ENCODE results near the gene ZEB1.

DNA sequence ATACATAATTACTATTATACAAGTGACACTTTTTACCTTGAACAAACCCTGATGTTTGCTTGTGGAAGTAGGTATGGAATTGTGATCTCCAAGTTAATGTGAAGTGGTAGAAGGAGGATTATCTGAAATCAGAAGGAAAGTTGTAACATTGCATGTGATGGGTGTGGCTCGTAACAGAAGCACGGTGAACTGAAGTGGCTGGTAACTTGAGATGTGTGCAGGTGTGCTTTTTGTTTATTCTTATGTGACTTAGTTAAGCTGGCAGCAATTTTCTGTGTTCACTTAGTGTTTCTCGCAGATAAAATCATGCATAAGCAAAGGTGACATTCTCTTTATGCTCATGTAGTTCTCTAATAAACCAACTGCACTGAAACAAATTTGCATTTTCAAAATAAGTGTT is 82.3 kb downstream of the ZEB1 start:
- TF ChIP-seq CTCF (IDR thresholded peaks at IDR 0.05), result no peak
- no peak for TF ChIP-seq POLR2A (IDR thresholded peaks at IDR 0.05)
- TF ChIP-seq POLR2AphosphoS5 (IDR thresholded peaks at IDR 0.05), result no peak
- TF ChIP-seq EP300 (IDR thresholded peaks at IDR 0.05; ENCODE audit: low read depth), result no peak

All from transverse colon (tissue), 4 donors.